OCI-LY3 (cell line): Measurements from ENCODE around the gene C14orf132.

Experiments used
- H2AFZ ChIP-seq: fragments of 200-600, 300-600 bp; shearing (Covaris generic); 2 replicates; pipeline ENCODE4 v1.6.0; 2014; ENCODE audit warnings: antibody characterized with exemption, low read depth, low read length
- H3K27ac ChIP-seq: fragments of 200-600, 300-600 bp; sonication (generic); 2 replicates; pipeline ENCODE4 v1.5.1; 2014; ENCODE audit warnings: mild to moderate bottlenecking, low read length, moderate library complexity, mixed read lengths
- H3K27me3 ChIP-seq: fragments of 200-600, 300-600 bp; sonication (generic); 2 replicates; pipeline ENCODE4 v1.6.1; 2014; ENCODE audit warnings: low read depth, low read length, mixed read lengths
- H3K36me3 ChIP-seq: fragments of 200-600, 300-600 bp; sonication (generic); replicated peaks from 2 replicates; pipeline ENCODE3; 2014; ENCODE audit warnings: low read depth, low read length, mixed read lengths
- H3K4me1 ChIP-seq: fragments of 300-600, 200-600 bp; sonication (generic); 2 replicates; pipeline ENCODE4 v1.6.1; 2014; ENCODE audit warnings: low read length, mixed read lengths
- H3K4me2 ChIP-seq: fragments of 200-600, 300-600 bp; sonication (generic); 2 replicates; pipeline ENCODE4 v1.6.1; 2014; ENCODE audit warnings: low read length, mixed read lengths
- H3K4me3 ChIP-seq: fragments of 300-600, 200-600 bp; sonication (generic); 2 replicates; pipeline ENCODE4 v1.5.1; 2014; ENCODE audit warnings: antibody characterized with exemption, mild to moderate bottlenecking, low read length, moderate library complexity
- H3K79me2 ChIP-seq: fragments of 300-600, 200-600 bp; shearing (Covaris generic); 2 replicates; pipeline ENCODE4 v1.6.1; 2014; ENCODE audit warnings: mild to moderate bottlenecking, low read length, mixed read lengths
- H3K9ac ChIP-seq: fragments of 300-600, 200-600 bp; shearing (Covaris generic); 2 replicates; pipeline ENCODE4 v1.6.0; 2014; ENCODE audit warnings: mild to moderate bottlenecking, low read length, moderate library complexity
- H3K9me3 ChIP-seq: fragments of 200-600, 300-600 bp; shearing (Covaris generic); 2 replicates; pipeline ENCODE4 v1.6.1; 2014; ENCODE audit warnings: low read length, mixed read lengths; ENCODE audit not compliant: insufficient read depth
- H4K20me1 ChIP-seq: fragments of 200-600, 300-600 bp; sonication (generic); 2 replicates; pipeline ENCODE4 v1.6.1; 2016; ENCODE audit warnings: low read length, mixed read lengths; ENCODE audit not compliant: insufficient read depth
- CTCF ChIP-seq: fragments of 200-600, 300-600 bp; sonication (generic); IDR thresholded peaks from 2 replicates; pipeline ENCODE4 v1.5.1; 2014; ENCODE audit warnings: antibody characterized with exemption, low read length, low read depth
- EZH2phosphoT487 ChIP-seq: fragments of 200-600 bp; shearing (Covaris generic); IDR thresholded peaks from 2 replicates; pipeline ENCODE4 v1.6.1; 2018; ENCODE audit warnings: antibody characterized with exemption, mixed run types, low read depth

Gene C14orf132

GRCh38 chr14:96105089-96105925, 66.1 kb downstream of the C14orf132 start:
- Histone ChIP-seq H3K9me3 (no peaks in the 10 kb centered on the region), H3K4me1 (no peaks in the 10 kb centered on the region), H3K4me3 (no peak overlapping the region), H4K20me1 (no peaks in the 10 kb centered on the region), H3K36me3 (no peaks in the 10 kb centered on the region), H3K27me3 (peaks cover 15% of the 10 kb centered on the region), H3K79me2 (no peaks in the 10 kb centered on the region), H3K9ac (no peak overlapping the region), H3K4me2 (no peak overlapping the region), H2AFZ (no peak overlapping the region), H3K27ac (no peak overlapping the region)
- TF ChIP-seq EZH2phosphoT487 (no peak), CTCF (no peak)

GRCh38 chr14:96105926-96106441, 66.8 kb downstream of the C14orf132 start:
- no peak overlapping the region for H3K4me3 ChIP-seq
- H4K20me1 ChIP-seq = no peaks in the 10 kb centered on the region
- no peak for TF ChIP-seq EZH2phosphoT487
- TF ChIP-seq CTCF = no peak
- H3K36me3 ChIP-seq = no peaks in the 10 kb centered on the region
- H3K9me3 ChIP-seq = no peaks in the 10 kb centered on the region
- no peaks in the 10 kb centered on the region for H3K4me1 ChIP-seq
- H3K27me3 ChIP-seq = peaks cover 15% of the 10 kb centered on the region
- H2AFZ ChIP-seq = no peak overlapping the region
- H3K4me2 ChIP-seq = no peak overlapping the region
- no peaks in the 10 kb centered on the region for H3K79me2 ChIP-seq
- no peak overlapping the region for H3K27ac ChIP-seq
- no peak overlapping the region for H3K9ac ChIP-seq

- no peaks in the 10 kb centered on the region for H3K9me3 ChIP-seq
- H3K27me3 ChIP-seq = peaks cover 15% of the 10 kb centered on the region
- TF ChIP-seq EZH2phosphoT487 = no peak
- no peaks in the 10 kb centered on the region for H3K79me2 ChIP-seq
- H3K4me2 ChIP-seq = no peak overlapping the region
- no peak overlapping the region for H3K27ac ChIP-seq
- no peak overlapping the region for H3K9ac ChIP-seq
- no peak overlapping the region for H3K4me3 ChIP-seq
- no peaks in the 10 kb centered on the region for H3K36me3 ChIP-seq
- H3K4me1 ChIP-seq = no peaks in the 10 kb centered on the region
- H2AFZ ChIP-seq = no peak overlapping the region
- no peaks in the 10 kb centered on the region for H4K20me1 ChIP-seq
Observed at GRCh38 chr14:96106891-96107290, 67.7 kb downstream of the C14orf132 start.

GRCh38 chr14:96108061-96108795, 69.1 kb downstream of the C14orf132 start:
- no peak for TF ChIP-seq CTCF
- no peak for TF ChIP-seq EZH2phosphoT487
- H4K20me1 ChIP-seq = no peaks in the 10 kb centered on the region
- H2AFZ ChIP-seq = no peak overlapping the region

More at GRCh38 chr14:96108061-96108795, 69.1 kb downstream of the C14orf132 start:
- no peaks in the 10 kb centered on the region for H3K79me2 ChIP-seq
- H3K36me3 ChIP-seq = no peaks in the 10 kb centered on the region
- peaks cover 15% of the 10 kb centered on the region for H3K27me3 ChIP-seq
- H3K4me1 ChIP-seq = no peaks in the 10 kb centered on the region
- H3K9ac ChIP-seq = no peak overlapping the region
- no peak overlapping the region for H3K27ac ChIP-seq
- H3K4me3 ChIP-seq = no peak overlapping the region
- no peak overlapping the region for H3K4me2 ChIP-seq
- no peaks in the 10 kb centered on the region for H3K9me3 ChIP-seq
